ENCODE results near the gene DPP6.

The DPP6 gene

DNA sequence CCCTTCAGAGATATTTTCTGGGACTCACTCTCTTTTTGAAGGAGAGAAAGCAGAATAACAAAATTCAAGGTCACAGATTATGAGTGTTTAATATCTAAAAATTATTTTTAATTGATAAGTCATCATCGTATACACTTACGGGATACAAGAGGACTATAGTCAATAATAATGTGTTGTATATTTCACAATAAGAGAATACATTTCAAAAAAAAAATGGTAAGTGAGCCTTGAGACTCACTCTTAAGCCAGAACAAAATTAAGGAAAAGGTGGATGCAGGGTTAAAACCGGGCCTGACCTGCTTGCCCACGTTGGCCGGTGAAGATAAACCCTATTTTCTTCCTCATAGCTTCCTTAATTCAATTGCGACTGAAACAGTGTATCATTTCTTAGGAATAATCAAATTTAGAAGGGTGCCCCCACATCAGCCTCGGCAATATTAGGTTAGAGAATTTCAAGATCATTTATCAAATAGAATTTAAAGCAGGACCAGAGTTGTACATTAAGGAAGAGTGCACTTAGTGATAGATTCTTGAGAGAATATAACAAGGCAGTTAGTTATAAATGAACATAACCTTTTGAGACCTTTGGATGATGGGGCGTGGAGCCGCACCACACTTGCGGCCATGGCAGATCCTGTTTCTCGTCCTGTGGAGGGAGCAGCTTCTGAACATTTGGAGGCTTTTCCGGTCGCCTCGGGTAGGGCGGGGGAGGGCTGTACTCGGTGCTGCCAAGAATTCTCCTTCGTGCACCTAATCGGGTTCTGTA is 628.9 kb downstream of the DPP6 start:
- no peak overlapping the region for H3K4me3 Mint-ChIP-seq
- no peaks in the 10 kb centered on the region for H3K36me3 Mint-ChIP-seq (ENCODE audit: low read depth)
- no peak for DNase-seq
- no peaks in the 10 kb centered on the region for H3K27me3 Mint-ChIP-seq
- ATAC-seq: no peak
- H3K9me3 Mint-ChIP-seq: no peaks in the 10 kb centered on the region
- no peaks in the 10 kb centered on the region for H3K4me1 Mint-ChIP-seq
- H3K27ac Mint-ChIP-seq: no peak overlapping the region

DNA sequence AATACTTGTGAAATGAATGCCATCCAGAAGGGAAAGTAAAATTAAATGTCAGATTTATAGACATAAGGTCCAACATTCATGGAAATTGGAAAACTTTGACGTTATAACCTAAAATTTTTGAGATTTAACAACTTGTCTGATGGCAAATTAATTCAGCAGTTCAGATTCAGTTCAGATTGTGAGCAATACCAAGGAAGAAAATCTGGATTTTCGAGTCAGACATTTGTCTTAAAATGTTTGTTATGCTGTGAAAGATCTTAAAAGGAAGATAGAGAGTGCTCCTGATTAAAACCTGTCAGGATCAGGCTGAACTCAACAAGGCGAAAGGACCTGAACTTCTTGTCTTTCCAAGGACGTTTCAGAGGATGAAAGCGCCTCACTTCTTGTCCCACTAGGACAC is 629.8 kb downstream of the DPP6 start:
- Mint-ChIP-seq H3K4me1 (no peaks in the 10 kb centered on the region), H3K27ac (no peak overlapping the region), H3K4me3 (no peak overlapping the region), H3K27me3 (no peaks in the 10 kb centered on the region), H3K36me3 (ENCODE audit: low read depth) (no peaks in the 10 kb centered on the region), H3K9me3 (no peaks in the 10 kb centered on the region)
- DNase-seq: no peak
- no peak for ATAC-seq

DNA sequence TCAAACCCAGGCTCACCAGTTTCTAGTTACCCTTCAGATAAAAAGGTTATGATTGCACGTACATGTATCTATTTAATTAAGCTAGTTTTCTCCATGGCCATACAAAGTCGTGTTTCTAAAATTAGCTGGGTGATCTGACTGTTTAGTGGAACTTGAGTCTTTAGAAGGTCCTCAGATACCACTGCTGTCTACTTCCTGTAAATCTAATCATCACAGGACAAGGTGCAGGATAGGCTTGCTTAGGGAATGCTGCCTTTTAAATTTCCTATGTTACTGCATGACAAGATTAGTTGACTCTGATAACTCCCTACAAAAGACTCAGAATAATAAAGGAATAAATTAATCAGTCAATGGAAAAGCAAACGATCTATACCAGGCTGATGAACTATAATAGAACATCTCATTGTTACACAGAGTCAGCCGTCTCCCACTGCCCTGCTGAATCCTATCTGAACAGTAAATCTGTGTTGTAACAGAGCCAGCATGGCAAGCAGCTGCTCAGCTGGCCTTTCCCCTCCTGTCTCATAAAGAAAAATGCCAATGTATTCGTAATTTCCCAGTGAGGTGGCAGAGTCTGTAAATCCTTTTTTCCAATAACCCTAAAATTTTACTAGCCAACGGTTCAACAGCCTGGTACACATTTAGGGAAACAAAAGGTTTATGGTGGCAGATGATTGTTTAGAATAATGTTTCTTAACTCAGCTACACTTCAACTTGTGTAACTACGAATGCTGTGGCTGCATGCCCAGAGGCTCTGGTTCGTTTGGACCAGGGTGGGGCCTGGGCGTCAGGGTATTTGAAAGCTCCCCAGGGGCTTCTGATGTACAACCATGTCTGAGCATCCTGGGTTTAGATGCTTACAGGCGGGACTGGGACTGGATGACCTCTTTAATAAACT is 632.7 kb downstream of the DPP6 start:
- H3K4me1 Mint-ChIP-seq: no peaks in the 10 kb centered on the region
- ATAC-seq (no peak), DNase-seq (no peak)
- H3K27ac Mint-ChIP-seq: no peak overlapping the region
- H3K4me3 Mint-ChIP-seq: no peak overlapping the region
- H3K9me3 Mint-ChIP-seq: peaks cover 4% of the 10 kb centered on the region
- H3K36me3 Mint-ChIP-seq (ENCODE audit: low read depth): no peaks in the 10 kb centered on the region
- H3K27me3 Mint-ChIP-seq: no peaks in the 10 kb centered on the region

DNA sequence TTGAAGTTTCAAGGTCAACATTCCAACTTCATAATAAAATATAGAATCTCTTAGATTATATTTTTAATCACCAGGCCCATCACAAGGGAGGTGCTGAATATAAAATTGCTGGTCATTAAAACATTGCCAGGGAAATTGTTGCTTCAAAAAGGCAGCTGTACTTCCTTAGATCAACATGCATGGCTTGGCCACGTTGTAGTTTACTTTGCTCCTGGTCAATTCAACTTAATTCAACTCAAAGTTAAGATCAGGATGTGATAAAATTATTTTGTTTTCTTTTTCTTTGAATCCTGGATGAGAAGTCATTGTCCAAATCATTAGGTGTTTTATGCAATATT is 633.3 kb downstream of the DPP6 start:
- Mint-ChIP-seq H3K9me3 (peaks cover 4% of the 10 kb centered on the region), H3K27ac (no peak overlapping the region), H3K4me1 (no peaks in the 10 kb centered on the region), H3K4me3 (no peak overlapping the region), H3K36me3 (ENCODE audit: low read depth) (no peaks in the 10 kb centered on the region), H3K27me3 (no peaks in the 10 kb centered on the region)
- DNase-seq (no peak), ATAC-seq (no peak)

DNA sequence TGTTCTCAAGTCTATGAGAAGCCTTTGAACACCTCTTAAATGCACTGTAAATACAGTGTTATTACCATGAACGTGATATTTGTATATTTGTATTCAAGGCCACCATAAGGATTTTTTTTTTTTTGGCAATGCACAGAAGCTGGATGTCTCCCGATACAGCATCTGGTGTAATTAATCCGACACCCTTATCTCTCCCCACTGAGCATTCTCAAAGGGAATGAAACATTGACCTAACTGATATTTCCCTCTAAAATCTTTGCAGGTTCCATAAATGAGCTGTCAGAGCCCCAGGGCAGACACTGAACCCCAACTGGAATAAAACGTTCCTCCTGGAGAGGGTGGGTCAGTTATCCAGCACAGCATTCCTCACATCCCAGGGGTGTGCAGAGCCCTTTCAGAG is 634.1 kb downstream of the DPP6 start:
- no peak for ATAC-seq
- no peaks in the 10 kb centered on the region for H3K36me3 Mint-ChIP-seq (ENCODE audit: low read depth)
- H3K4me1 Mint-ChIP-seq: no peaks in the 10 kb centered on the region
- H3K27me3 Mint-ChIP-seq: no peaks in the 10 kb centered on the region
- H3K9me3 Mint-ChIP-seq: peaks cover 4% of the 10 kb centered on the region
- H3K4me3 Mint-ChIP-seq: no peak overlapping the region
- DNase-seq: no peak
- H3K27ac Mint-ChIP-seq: no peak overlapping the region

DNA sequence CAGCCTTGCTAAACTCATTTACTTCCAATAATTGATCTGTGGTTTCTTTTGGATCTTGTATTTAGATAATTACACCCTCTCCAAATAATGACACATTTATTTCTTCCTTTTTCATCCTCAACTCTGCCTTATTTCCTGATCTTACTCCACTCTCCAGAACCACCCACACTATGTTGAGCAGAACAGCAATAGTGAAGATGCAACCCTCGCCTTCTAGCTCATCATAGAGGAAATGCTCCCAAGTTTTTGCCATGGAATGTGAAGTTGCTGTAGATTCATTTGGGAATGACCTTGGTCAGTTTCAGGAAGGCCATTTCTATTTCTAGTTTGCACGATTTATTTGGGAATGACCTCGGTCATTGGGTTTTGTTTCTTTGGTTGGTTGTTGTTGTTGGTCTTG is 636.8 kb downstream of the DPP6 start:
- H3K9me3 Mint-ChIP-seq: peaks cover 4% of the 10 kb centered on the region
- H3K4me3 Mint-ChIP-seq: no peak overlapping the region
- H3K4me1 Mint-ChIP-seq: no peaks in the 10 kb centered on the region
- no peak overlapping the region for H3K27ac Mint-ChIP-seq
- no peaks in the 10 kb centered on the region for H3K27me3 Mint-ChIP-seq
- H3K36me3 Mint-ChIP-seq (ENCODE audit: low read depth): no peaks in the 10 kb centered on the region
- no peak for DNase-seq
- no peak for ATAC-seq

DNA sequence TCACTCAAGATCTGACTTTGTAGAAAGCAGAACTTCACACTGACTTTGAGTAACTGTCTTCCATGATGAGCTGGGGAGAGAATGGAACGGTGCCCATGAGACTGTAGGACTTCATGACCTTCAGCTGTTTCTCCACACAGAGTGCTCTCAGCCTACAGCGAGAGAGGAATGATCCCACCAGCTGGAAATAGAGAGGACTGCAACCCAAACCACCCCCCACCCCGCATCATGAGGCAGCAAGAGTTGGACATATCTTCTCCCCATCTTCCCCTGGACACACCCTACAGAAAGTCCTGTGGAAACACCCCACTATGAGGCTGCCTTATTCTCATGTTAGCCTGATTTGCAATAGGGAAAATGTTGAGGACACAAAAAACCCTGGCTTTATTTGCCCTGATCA is 638.2 kb downstream of the DPP6 start:
- Mint-ChIP-seq H3K4me1 (no peaks in the 10 kb centered on the region), H3K27ac (no peak overlapping the region), H3K36me3 (ENCODE audit: low read depth) (no peaks in the 10 kb centered on the region), H3K4me3 (no peak overlapping the region), H3K9me3 (peaks cover 6% of the 10 kb centered on the region), H3K27me3 (no peaks in the 10 kb centered on the region)
- ATAC-seq: no peak
- DNase-seq: no peak

DNA sequence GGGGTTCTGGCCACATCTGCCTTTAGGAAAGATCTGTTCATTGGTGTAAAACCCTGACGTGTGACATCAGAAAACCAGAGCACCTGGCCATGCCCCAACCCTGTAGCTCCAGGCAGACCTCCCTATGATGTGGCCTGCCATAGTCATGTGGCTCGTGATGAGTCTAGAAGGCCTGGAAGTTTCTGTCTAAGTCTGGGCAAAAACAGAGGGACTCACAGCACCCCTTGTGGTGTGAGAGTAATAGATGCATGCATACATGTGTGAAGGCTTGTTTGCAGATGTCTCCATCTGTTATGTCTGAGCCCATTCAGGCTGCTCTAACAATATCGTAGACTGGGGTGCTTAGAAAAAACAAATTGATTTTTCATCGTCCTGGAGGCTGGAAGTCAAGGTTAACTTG is 641.5 kb downstream of the DPP6 start:
- Mint-ChIP-seq H3K9me3 (peaks cover 8% of the 10 kb centered on the region), H3K4me3 (no peak overlapping the region), H3K27ac (no peak overlapping the region), H3K27me3 (no peaks in the 10 kb centered on the region), H3K4me1 (no peaks in the 10 kb centered on the region), H3K36me3 (ENCODE audit: low read depth) (no peaks in the 10 kb centered on the region)
- no peak for DNase-seq
- ATAC-seq: no peak

DNA sequence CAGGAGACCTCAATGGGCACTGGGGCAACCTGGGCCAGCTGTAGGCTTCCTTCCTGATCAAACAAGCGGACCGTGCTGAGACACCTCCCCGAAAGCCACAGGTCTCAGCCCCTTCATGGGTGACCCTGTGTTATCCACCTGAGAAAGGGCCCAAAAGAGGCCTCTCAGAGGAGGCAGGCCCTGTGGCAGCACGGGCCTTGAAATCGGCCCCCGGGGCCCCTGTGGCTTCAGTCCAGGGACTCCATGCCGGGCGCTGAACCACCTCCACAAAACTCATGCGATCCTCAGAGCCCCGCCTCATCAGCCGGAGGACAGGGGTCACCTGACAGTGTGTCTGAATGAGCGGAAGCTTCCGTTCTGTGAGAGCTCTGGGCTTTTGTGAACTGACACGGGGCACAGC is 643.6 kb downstream of the DPP6 start:
- no peaks in the 10 kb centered on the region for H3K4me1 Mint-ChIP-seq
- no peaks in the 10 kb centered on the region for H3K36me3 Mint-ChIP-seq (ENCODE audit: low read depth)
- peaks cover 4% of the 10 kb centered on the region for H3K9me3 Mint-ChIP-seq
- no peak overlapping the region for H3K27ac Mint-ChIP-seq
- DNase-seq (no peak), ATAC-seq (no peak)
- no peak overlapping the region for H3K4me3 Mint-ChIP-seq
- H3K27me3 Mint-ChIP-seq: no peaks in the 10 kb centered on the region

DNA sequence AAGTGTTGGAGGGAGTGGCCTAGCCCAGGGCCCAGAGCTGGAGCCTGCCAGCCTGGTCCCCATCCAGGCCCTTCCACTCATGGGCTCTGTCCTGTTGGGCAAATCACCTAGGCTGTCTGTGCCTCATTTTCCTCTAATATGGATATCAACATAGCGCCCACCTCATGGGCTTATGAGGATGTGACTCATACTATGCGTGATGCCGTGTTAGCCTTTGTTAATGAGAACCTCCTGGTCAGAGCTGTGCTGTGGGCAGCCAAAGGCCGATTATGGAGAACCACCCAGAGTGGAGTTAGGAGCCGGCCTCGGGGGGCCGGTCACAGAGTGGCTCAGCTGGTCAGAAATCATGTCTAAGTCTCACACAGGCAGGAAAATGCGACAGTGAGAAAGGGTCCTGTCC is 644.4 kb downstream of the DPP6 start:
- H3K27ac Mint-ChIP-seq: no peak overlapping the region
- peaks cover 4% of the 10 kb centered on the region for H3K9me3 Mint-ChIP-seq
- no peak overlapping the region for H3K4me3 Mint-ChIP-seq
- H3K4me1 Mint-ChIP-seq: no peaks in the 10 kb centered on the region
- no peaks in the 10 kb centered on the region for H3K36me3 Mint-ChIP-seq (ENCODE audit: low read depth)
- DNase-seq (no peak), ATAC-seq (no peak)
- H3K27me3 Mint-ChIP-seq: no peaks in the 10 kb centered on the region

DNA sequence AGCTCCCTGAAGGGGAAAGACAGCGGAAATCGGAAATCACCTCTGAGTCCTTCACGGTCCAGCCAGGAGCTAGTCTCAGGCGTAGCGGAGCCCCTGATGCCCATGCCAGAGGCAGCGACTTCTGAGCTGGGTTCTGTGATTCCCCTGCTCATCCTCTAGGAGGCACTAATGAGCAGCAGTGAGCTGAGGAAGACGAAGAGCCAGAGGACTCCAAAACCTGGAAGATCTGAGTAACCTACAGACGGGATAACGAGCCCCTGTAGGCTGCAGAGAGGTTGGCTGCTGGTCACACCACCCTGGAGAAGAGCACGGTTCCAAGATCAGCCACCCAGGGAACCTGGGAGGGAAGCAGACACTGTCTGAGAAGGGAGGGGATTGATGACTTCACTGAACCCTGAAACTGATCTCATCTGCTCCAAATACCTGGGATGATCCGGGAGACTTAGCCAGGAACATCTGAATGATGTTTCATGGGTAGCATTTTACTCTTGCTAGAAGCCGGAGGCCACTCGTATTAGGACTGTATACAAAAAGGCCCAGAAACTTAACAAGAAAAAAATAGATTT is 646.6 kb downstream of the DPP6 start:
- ATAC-seq: peak; percentile 21
- H3K36me3 Mint-ChIP-seq (ENCODE audit: low read depth): no peaks in the 10 kb centered on the region
- peaks cover 4% of the 10 kb centered on the region for H3K9me3 Mint-ChIP-seq
- H3K27ac Mint-ChIP-seq: no peak overlapping the region
- H3K4me3 Mint-ChIP-seq: no peak overlapping the region
- no peaks in the 10 kb centered on the region for H3K27me3 Mint-ChIP-seq
- no peaks in the 10 kb centered on the region for H3K4me1 Mint-ChIP-seq
- peak; percentile 2 for DNase-seq

DNA sequence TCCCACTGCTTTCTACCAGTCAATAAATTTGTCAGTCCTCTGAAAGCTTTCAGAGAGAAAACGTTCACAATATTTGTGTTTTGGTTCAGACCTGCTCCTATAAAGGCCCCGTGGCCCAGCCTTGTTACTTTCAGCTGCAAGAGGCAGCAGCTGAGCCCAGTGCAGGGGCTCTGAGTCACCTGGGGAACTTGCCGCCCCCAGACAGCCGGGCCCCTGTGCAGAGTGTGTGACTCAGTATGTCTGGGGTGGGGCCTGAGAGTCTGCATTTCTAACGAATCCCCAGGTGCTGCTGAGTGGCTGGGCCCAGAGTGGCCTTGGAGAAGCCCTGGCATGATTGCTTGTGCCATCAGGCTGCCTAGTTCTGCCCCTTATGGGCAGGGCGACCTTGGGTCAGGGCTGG is 647.2 kb downstream of the DPP6 start:
- H3K4me3 Mint-ChIP-seq: no peak overlapping the region
- peak; percentile 2 for DNase-seq
- no peaks in the 10 kb centered on the region for H3K4me1 Mint-ChIP-seq
- no peaks in the 10 kb centered on the region for H3K36me3 Mint-ChIP-seq (ENCODE audit: low read depth)
- H3K27me3 Mint-ChIP-seq: no peaks in the 10 kb centered on the region
- H3K27ac Mint-ChIP-seq: no peak overlapping the region
- ATAC-seq: peak; percentile 70
- peaks cover 4% of the 10 kb centered on the region for H3K9me3 Mint-ChIP-seq

DNA sequence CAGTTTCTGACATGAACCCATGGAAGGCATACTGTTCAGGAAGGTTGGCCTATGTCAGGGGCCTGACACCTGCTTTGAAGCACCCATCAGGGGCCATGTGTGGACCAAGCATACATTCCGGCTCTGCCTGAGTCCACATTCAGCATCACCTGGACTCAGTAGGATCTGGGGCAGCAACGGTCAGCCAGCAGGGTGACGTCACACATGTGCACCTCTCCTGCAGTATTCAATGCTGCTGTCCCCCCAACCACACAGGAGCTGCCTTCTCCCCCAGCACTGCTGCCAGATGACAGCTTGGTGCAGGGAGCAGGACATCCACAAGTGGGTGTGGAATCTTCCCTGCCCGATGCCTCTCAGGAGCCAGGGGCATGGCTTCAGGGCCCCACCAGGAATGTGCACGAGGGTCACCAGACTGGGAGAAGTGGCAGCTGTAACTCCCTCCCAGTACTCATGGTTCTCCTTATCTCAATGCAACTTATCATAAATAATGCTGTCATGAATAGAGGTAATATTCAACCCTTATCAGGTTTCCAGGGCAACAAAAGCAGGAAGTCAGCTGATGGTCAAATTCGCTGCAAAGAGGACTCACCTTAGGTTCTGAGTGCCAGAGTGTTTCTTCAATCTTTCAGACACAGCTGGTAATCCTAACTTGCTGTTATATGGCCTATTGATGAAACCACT is 657.8 kb downstream of the DPP6 start:
- peaks cover 7% of the 10 kb centered on the region for H3K9me3 Mint-ChIP-seq
- no peak overlapping the region for H3K4me3 Mint-ChIP-seq
- H3K27me3 Mint-ChIP-seq: no peaks in the 10 kb centered on the region
- no peak overlapping the region for H3K27ac Mint-ChIP-seq
- H3K36me3 Mint-ChIP-seq (ENCODE audit: low read depth): no peaks in the 10 kb centered on the region
- no peaks in the 10 kb centered on the region for H3K4me1 Mint-ChIP-seq
- ATAC-seq (no peak), DNase-seq (no peak)

DNA sequence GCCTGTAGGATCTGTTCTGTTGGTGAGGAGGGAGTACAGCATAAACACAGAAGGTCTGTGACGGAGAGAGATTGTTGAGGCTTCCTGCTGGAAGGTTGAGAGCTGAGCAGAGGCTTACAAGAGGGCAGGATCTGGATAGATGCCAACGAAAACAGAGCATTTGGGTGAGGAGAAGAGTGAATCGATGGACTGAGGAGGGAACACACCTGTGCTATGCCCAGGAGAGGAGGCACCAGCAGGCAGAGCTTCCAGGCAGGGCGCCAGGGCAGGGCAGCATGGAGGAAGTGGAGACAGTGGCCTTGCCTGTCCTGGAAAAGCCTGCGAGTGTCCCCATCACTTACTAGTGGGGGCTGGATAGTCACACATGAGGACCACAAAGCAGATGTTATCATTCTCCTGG is 667.8 kb downstream of the DPP6 start:
- DNase-seq (no peak), ATAC-seq (no peak)
- no peak overlapping the region for H3K4me3 Mint-ChIP-seq
- no peak overlapping the region for H3K27ac Mint-ChIP-seq
- no peaks in the 10 kb centered on the region for H3K4me1 Mint-ChIP-seq
- H3K27me3 Mint-ChIP-seq: no peaks in the 10 kb centered on the region
- no peaks in the 10 kb centered on the region for H3K36me3 Mint-ChIP-seq (ENCODE audit: low read depth)
- peaks cover 6% of the 10 kb centered on the region for H3K9me3 Mint-ChIP-seq

DNA sequence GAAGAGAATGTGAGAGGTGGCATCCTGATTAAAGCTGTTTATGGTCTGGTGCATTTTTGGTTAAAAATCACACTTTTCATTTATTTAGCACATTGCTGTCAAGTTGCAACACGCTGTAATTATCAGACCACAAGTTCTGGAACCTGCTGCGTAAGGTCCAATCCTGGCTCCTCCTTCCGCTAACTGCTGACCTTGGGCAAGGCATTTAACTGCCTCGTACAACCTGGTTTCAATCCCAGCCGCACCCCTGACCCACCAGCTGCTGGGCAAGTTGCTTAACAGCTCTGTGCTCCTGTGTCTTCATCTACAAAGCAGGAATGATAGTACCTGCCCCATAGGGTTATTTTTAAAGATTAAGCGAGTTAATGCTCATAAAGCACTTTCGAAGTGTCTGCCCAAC is 668.9 kb downstream of the DPP6 start:
- Mint-ChIP-seq H3K9me3 (peaks cover 15% of the 10 kb centered on the region), H3K4me1 (no peaks in the 10 kb centered on the region), H3K27ac (no peak overlapping the region), H3K36me3 (ENCODE audit: low read depth) (no peaks in the 10 kb centered on the region), H3K4me3 (no peak overlapping the region), H3K27me3 (no peaks in the 10 kb centered on the region)
- ATAC-seq: no peak
- DNase-seq: no peak

Data from activated naive CD8-positive, alpha-beta T cell treated with anti-CD3 and anti-CD28 coated beads, Interleukin-2, amount 50 U/mL, for 24 hours (primary cell).